Measurements from ENCODE around the gene STK38.

- TF ChIP-seq EZH2 (IDR thresholded peaks at IDR 0.05; ENCODE audit: low read length, unreplicated experiment) (no peak), CTCF (conservative IDR thresholded peaks at IDR 0.05; ENCODE audit: low read depth, low read length) (no peak), EZH2phosphoT487 (IDR thresholded peaks at IDR 0.05; ENCODE audit: borderline replicate concordance, low read length) (no peak)
These were observed 30.8 kb upstream of the STK38 start for GRCh38 chr6:36578030-36578429.
